ENCODE results near the gene IFI6.

DNA sequence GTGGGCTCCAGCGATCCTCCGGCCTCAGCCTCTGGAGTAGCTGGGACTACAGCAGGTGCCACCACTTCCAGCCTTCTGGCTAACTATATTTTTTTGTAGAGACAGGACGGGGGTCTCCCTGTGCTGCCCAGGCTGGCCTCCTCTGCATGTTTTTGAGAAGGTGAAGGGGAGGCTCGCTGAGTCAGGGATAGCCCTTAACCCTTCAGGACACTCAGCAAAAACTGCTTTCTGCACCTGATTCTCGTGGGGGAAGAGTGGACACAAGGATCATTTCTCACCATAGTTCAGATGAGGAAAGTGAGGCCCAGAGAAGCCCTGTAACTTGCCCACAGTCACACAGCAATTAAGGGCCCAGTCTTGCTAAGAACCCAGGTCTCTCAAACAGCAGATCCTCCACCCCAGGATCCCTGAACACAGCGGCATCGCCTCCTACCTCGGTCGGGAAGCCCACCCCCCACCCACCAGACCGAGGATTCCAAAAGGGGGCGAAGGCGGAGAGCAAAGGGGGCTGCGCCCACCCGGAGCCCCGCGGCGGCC, 38.3 kb downstream of the IFI6 start:
- TF ChIP-seq, protein P1, sequence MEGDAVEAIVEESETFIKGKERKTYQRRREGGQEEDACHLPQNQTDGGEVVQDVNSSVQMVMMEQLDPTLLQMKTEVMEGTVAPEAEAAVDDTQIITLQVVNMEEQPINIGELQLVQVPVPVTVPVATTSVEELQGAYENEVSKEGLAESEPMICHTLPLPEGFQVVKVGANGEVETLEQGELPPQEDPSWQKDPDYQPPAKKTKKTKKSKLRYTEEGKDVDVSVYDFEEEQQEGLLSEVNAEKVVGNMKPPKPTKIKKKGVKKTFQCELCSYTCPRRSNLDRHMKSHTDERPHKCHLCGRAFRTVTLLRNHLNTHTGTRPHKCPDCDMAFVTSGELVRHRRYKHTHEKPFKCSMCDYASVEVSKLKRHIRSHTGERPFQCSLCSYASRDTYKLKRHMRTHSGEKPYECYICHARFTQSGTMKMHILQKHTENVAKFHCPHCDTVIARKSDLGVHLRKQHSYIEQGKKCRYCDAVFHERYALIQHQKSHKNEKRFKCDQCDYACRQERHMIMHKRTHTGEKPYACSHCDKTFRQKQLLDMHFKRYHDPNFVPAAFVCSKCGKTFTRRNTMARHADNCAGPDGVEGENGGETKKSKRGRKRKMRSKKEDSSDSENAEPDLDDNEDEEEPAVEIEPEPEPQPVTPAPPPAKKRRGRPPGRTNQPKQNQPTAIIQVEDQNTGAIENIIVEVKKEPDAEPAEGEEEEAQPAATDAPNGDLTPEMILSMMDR (IDR thresholded peaks at IDR 0.05; ENCODE audit: low read depth, low read length, poor library complexity, severe bottlenecking), result no peak
- TF ChIP-seq EZH2phosphoT487 (IDR thresholded peaks at IDR 0.05; ENCODE audit: borderline replicate concordance, low read length), result no peak

All from DOHH2 (cell line).